ENCODE measurements around the gene COG5.

COG5 gene

GRCh38 chr7:107502154-107502553 is 61.6 kb downstream of the COG5 start:
- POLR2A ChIA-PET: no interaction called here
- Histone ChIP-seq H3K27ac (ENCODE audit: extremely low read depth, low read depth, low read length) (no peak overlapping the region), H3K36me3 (ENCODE audit: control insufficient read depth in 2 of 2, insufficient read depth in 1 of 2, low read length in 2 of 2) (no peaks in the 10 kb centered on the region), H3K9me3 (ENCODE audit: control insufficient read depth, insufficient read depth, low read depth, low read length) (no peaks in the 10 kb centered on the region), H3K4me1 (ENCODE audit: control insufficient read depth, insufficient read depth, low read length) (peaks cover 19% of the 10 kb centered on the region), H3K4me3 (ENCODE audit: low read depth, low read length) (no peak overlapping the region)
- CTCF ChIA-PET: interaction anchor here (1.0 to 1.5 kb wide), 3 partner anchors 38 to 352 kb away, joined by 3 to 8 read pairs (median 4); no protein-coding TSS in a partner anchor
- TF ChIP-seq OVOL3 (tag by site-specific recombination; IDR thresholded peaks at IDR 0.05): peak; percentile 59; the same call in 1 of the 2 replicates
- TF ChIP-seq HOXA7 (CRISPR knock-in tag; IDR thresholded peaks at IDR 0.05; ENCODE audit: borderline replicate concordance): no peak
- TF ChIP-seq MZF1 (tag by site-specific recombination; IDR thresholded peaks at IDR 0.05; ENCODE audit: borderline replicate concordance): no peak
- TF ChIP-seq ZNF645 (tag by site-specific recombination; IDR thresholded peaks at IDR 0.05): no peak
- TF ChIP-seq ZNF629 (tag by site-specific recombination; IDR thresholded peaks at IDR 0.05): peak; percentile 82
- TF ChIP-seq ZNF10 (tag by site-specific recombination; IDR thresholded peaks at IDR 0.05): 0 out of 2 replicates have a peak, but pooled peaks have one; percentile 27
- TF ChIP-seq ZFP3 (tag by site-specific recombination; IDR thresholded peaks at IDR 0.05; ENCODE audit: low read depth): no peak
- no peak for TF ChIP-seq PRDM10 (tag by site-specific recombination; IDR thresholded peaks at IDR 0.05)
- TF ChIP-seq ZNF488 (tag by site-specific recombination; IDR thresholded peaks at IDR 0.05): no peak
- 0 out of 2 replicates have a peak, but pooled peaks have one; percentile 35 for TF ChIP-seq GLI2 (tag by site-specific recombination; IDR thresholded peaks at IDR 0.05; ENCODE audit: borderline replicate concordance, low read depth)
- TF ChIP-seq KLF8 (tag by site-specific recombination; IDR thresholded peaks at IDR 0.05): 0 out of 2 replicates have a peak, but pooled peaks have one; percentile 12
- TF ChIP-seq ZFP69B (tag by site-specific recombination; IDR thresholded peaks at IDR 0.05): no peak
- peak; percentile 95 for TF ChIP-seq ZNF843 (tag by site-specific recombination; IDR thresholded peaks at IDR 0.05)
- no peak for TF ChIP-seq KLF9 (tag by site-specific recombination; IDR thresholded peaks at IDR 0.05; ENCODE audit: low read depth)
- 0 out of 2 replicates have a peak, but pooled peaks have one; percentile 28 for TF ChIP-seq ATF2 (tag by site-specific recombination; IDR thresholded peaks at IDR 0.05; ENCODE audit: low read depth)
- no peak for TF ChIP-seq ZNF202 (tag by site-specific recombination; IDR thresholded peaks at IDR 0.05; ENCODE audit: borderline replicate concordance)
- peak; percentile 85 for TF ChIP-seq ZXDB (tag by site-specific recombination; IDR thresholded peaks at IDR 0.05)
- TF ChIP-seq FEZF1 (tag by site-specific recombination; IDR thresholded peaks at IDR 0.05): peak; percentile 71
- peak; percentile 26 for TF ChIP-seq SP2 (tag by site-specific recombination; IDR thresholded peaks at IDR 0.05)
- no peak for TF ChIP-seq ZNF133 (tag by site-specific recombination; IDR thresholded peaks at IDR 0.05)
- no peak for TF ChIP-seq ZNF223 (tag by site-specific recombination; IDR thresholded peaks at IDR 0.05)
- peak; percentile 76 for TF ChIP-seq PRDM6 (tag by site-specific recombination; IDR thresholded peaks at IDR 0.05)
- no peak for TF ChIP-seq ZNF449 (tag by site-specific recombination; IDR thresholded peaks at IDR 0.05)
- peak; percentile 80 for TF ChIP-seq ZNF146 (tag by site-specific recombination; IDR thresholded peaks at IDR 0.05)
- peak; percentile 78 for TF ChIP-seq ZNF549 (tag by site-specific recombination; IDR thresholded peaks at IDR 0.05)
- peak; percentile 41; the same call in 1 of the 2 replicates for TF ChIP-seq ZBTB17 (tag by site-specific recombination; IDR thresholded peaks at IDR 0.05)
- TF ChIP-seq ZNF837 (tag by site-specific recombination; IDR thresholded peaks at IDR 0.05): no peak
- TF ChIP-seq ZNF221 (tag by site-specific recombination; IDR thresholded peaks at IDR 0.05; ENCODE audit: borderline replicate concordance): no peak
- 0 out of 2 replicates have a peak, but pooled peaks have one; percentile 15 for TF ChIP-seq ZNF2 (tag by site-specific recombination; IDR thresholded peaks at IDR 0.05)

Data from HEK293 (cell line).